RWPE2 (cell line): ENCODE data around the gene ISYNA1.

Experiments used
- ATAC-seq: fragments of 200-7000 bp; cut with Tn5 transposase; 3 replicates; pipeline ENCODE4 v1.9.1; 2021; ENCODE audit warnings: low read depth
- DNase-seq: peaks from one replicate; pipeline ENCODE4 v3.0.0-alpha.2; 2020; ENCODE audit warnings: low spot score
- H3K27ac ChIP-seq: fragments of 450-650 bp; 2 replicates; pipeline ENCODE4 v1.5.1; 2017; ENCODE audit warnings: mild to moderate bottlenecking; ENCODE audit not compliant: poor library complexity, severe bottlenecking
- H3K27me3 ChIP-seq: fragments of 250-450 bp; sonication (Bioruptor Pico); 2 replicates; pipeline ENCODE4 v1.5.1; 2021; ENCODE audit warnings: mild to moderate bottlenecking, moderate library complexity; ENCODE audit not compliant: insufficient read depth, poor library complexity, severe bottlenecking
- H3K36me3 ChIP-seq: fragments of 250-450 bp; sonication (Bioruptor Pico); 2 replicates; pipeline ENCODE4 v1.5.1; 2020; ENCODE audit warnings: low read depth, mild to moderate bottlenecking, moderate library complexity
- H3K4me1 ChIP-seq: fragments of 250-450 bp; sonication (Bioruptor Pico); 2 replicates; pipeline ENCODE4 v1.5.1; 2021; ENCODE audit warnings: mild to moderate bottlenecking, moderate library complexity; ENCODE audit not compliant: insufficient read depth, poor library complexity, severe bottlenecking
- H3K4me3 ChIP-seq: fragments of 250-450 bp; sonication (Bioruptor Pico); 2 replicates; pipeline ENCODE4 v1.5.1; 2021; ENCODE audit warnings: mild to moderate bottlenecking, moderate library complexity; ENCODE audit not compliant: severe bottlenecking
- H3K9me3 ChIP-seq: fragments of 250-450 bp; sonication (Bioruptor Pico); 2 replicates; pipeline ENCODE4 v1.5.1; 2021; ENCODE audit warnings: mild to moderate bottlenecking, moderate library complexity; ENCODE audit not compliant: severe bottlenecking
- CTCF ChIP-seq: fragments of 450-650 bp; IDR thresholded peaks from one replicate; pipeline ENCODE4 v1.5.1; 2017; ENCODE audit warnings: mild to moderate bottlenecking, moderate library complexity; ENCODE audit not compliant: poor library complexity, severe bottlenecking

The ISYNA1 gene

GRCh38 chr19:18393836-18394235 lies 44.1 kb downstream of the ISYNA1 start:
- Histone ChIP-seq H3K27me3 (no peaks in the 10 kb centered on the region), H3K9me3 (no peaks in the 10 kb centered on the region), H3K36me3 (peaks cover 7% of the 10 kb centered on the region), H3K4me1 (no peaks in the 10 kb centered on the region), H3K4me3 (no peak overlapping the region), H3K27ac (no peak overlapping the region)
- no peak for ATAC-seq
- no peak for DNase-seq
- no peak for TF ChIP-seq CTCF

- Histone ChIP-seq H3K4me1 (no peaks in the 10 kb centered on the region), H3K27me3 (no peaks in the 10 kb centered on the region), H3K4me3 (no peak overlapping the region), H3K27ac (no peak overlapping the region), H3K36me3 (peaks cover 14% of the 10 kb centered on the region), H3K9me3 (no peaks in the 10 kb centered on the region)
- no peak for TF ChIP-seq CTCF
- ATAC-seq (no peak), DNase-seq (no peak)
Observed at GRCh38 chr19:18392926-18393325, 45.0 kb downstream of the ISYNA1 start.

- no peak overlapping the region for H3K27ac ChIP-seq
- no peaks in the 10 kb centered on the region for H3K9me3 ChIP-seq
- DNase-seq: no peak
- no peak for TF ChIP-seq CTCF
- ATAC-seq: no peak
- H3K4me1 ChIP-seq: no peaks in the 10 kb centered on the region
- H3K27me3 ChIP-seq: no peaks in the 10 kb centered on the region
- H3K36me3 ChIP-seq: peaks cover 16% of the 10 kb centered on the region
- H3K4me3 ChIP-seq: no peak overlapping the region
Observed at GRCh38 chr19:18392417-18392816, 45.5 kb downstream of the ISYNA1 start.

- Histone ChIP-seq H3K9me3 (no peaks in the 10 kb centered on the region), H3K4me1 (peaks cover 4% of the 10 kb centered on the region), H3K4me3 (no peak overlapping the region), H3K27ac (no peak overlapping the region), H3K27me3 (no peaks in the 10 kb centered on the region), H3K36me3 (peaks cover 19% of the 10 kb centered on the region)
- DNase-seq: no peak
- no peak for TF ChIP-seq CTCF
- ATAC-seq: no peak
Observed at GRCh38 chr19:18391509-18392075, 46.3 kb downstream of the ISYNA1 start.

- Histone ChIP-seq H3K4me3 (no peak overlapping the region), H3K27me3 (no peaks in the 10 kb centered on the region), H3K4me1 (peaks cover 13% of the 10 kb centered on the region), H3K36me3 (peaks cover 19% of the 10 kb centered on the region), H3K9me3 (no peaks in the 10 kb centered on the region), H3K27ac (no peak overlapping the region)
- ATAC-seq: no peak
- TF ChIP-seq CTCF: no peak
- no peak for DNase-seq
Observed at GRCh38 chr19:18390065-18390907, 47.6 kb downstream of the ISYNA1 start.
